ENCODE data around the gene AGBL5. TPM values are rescaled to one million over a fixed set of nuclear protein-coding genes. Genes with fewer than 3 reads are reported as not detected.

Gene AGBL5
- 10 to 100 TPM; 16.9 to 18.3 TPM for total RNA-seq

GRCh38 chr2:27050996-27051901 is at the start of gene AGBL5:
Gene AGBL5 (plus strand): TSS chr2:27051668. CDS start chr2:27052959, 1,291 bp downstream.
- CTCF ChIA-PET: interaction anchor here (0.6 to 3.6 kb wide), 13 partner anchors 15 to 252 kb away, joined by 3 to 18 read pairs (median 8); partner anchors contain the start of genes OST4 and TMEM214
- Mint-ChIP-seq H3K27me3 (peaks cover 5% of the 10 kb centered on the region), H3K4me1 (peaks cover 28% of the 10 kb centered on the region), H3K27ac (peak within 1 kb of the TSS; percentile 97), H3K36me3 (ENCODE audit: low read depth) (peaks cover 34% of the 10 kb centered on the region), H3K4me3 (peak within 1 kb of the TSS; percentile 98), H3K9me3 (no peaks in the 10 kb centered on the region)
- POLR2A ChIA-PET: interaction anchor here (0.6 to 12.8 kb wide), 24 partner anchors 9 to 1819 kb away, joined by 3 to 196 read pairs (median 4); partner anchors contain the start of genes ABHD1, ATRAID, CAD and GTF3C2
- DNase-seq: peak; percentile 97

- CTCF ChIA-PET: no interaction called here
- Mint-ChIP-seq H3K36me3 (ENCODE audit: low read depth) (no peaks in the 10 kb centered on the region), H3K4me3 (no peak overlapping the region), H3K4me1 (no peaks in the 10 kb centered on the region), H3K9me3 (no peaks in the 10 kb centered on the region), H3K27me3 (peaks cover 15% of the 10 kb centered on the region), H3K27ac (no peak overlapping the region)
- POLR2A ChIA-PET: no interaction called here
- DNase-seq: no peak
Measured at GRCh38 chr2:27001950-27002349, 49.5 kb upstream of the AGBL5 start.

- no peaks in the 10 kb centered on the region for H3K4me1 Mint-ChIP-seq
- ChIA-PET CTCF (interaction anchor here (2.5 kb wide), 1 partner anchor 41 kb away, joined by 9 read pairs; no protein-coding TSS in a partner anchor), POLR2A (no interaction called here)
- H3K9me3 Mint-ChIP-seq: no peaks in the 10 kb centered on the region
- no peak for DNase-seq
- no peaks in the 10 kb centered on the region for H3K36me3 Mint-ChIP-seq (ENCODE audit: low read depth)
- H3K27me3 Mint-ChIP-seq: peaks cover 23% of the 10 kb centered on the region
- H3K4me3 Mint-ChIP-seq: no peak overlapping the region
- H3K27ac Mint-ChIP-seq: no peak overlapping the region
Measured at GRCh38 chr2:27003007-27003406, 48.5 kb upstream of the AGBL5 start.

GRCh38 chr2:27003857-27004256 is 47.6 kb upstream of the AGBL5 start:
- no peaks in the 10 kb centered on the region for H3K9me3 Mint-ChIP-seq
- CTCF ChIA-PET: interaction anchor here (0.7 to 2.5 kb wide), 3 partner anchors 12 to 42 kb away, joined by 4 to 9 read pairs (median 6); no protein-coding TSS in a partner anchor
- peaks cover 24% of the 10 kb centered on the region for H3K27me3 Mint-ChIP-seq
- POLR2A ChIA-PET: no interaction called here
- no peaks in the 10 kb centered on the region for H3K4me1 Mint-ChIP-seq
- H3K4me3 Mint-ChIP-seq: no peak overlapping the region
- DNase-seq: no peak
- H3K36me3 Mint-ChIP-seq (ENCODE audit: low read depth): no peaks in the 10 kb centered on the region
- H3K27ac Mint-ChIP-seq: no peak overlapping the region

- POLR2A ChIA-PET: no interaction called here
- CTCF ChIA-PET: interaction anchor here (0.6 to 1.0 kb wide), 3 partner anchors 9 to 45 kb away, joined by 3 read pairs; no protein-coding TSS in a partner anchor
- Mint-ChIP-seq H3K9me3 (no peaks in the 10 kb centered on the region), H3K36me3 (ENCODE audit: low read depth) (no peaks in the 10 kb centered on the region), H3K27ac (no peak overlapping the region), H3K4me1 (peaks cover 7% of the 10 kb centered on the region), H3K27me3 (peaks cover 25% of the 10 kb centered on the region), H3K4me3 (no peak overlapping the region)
- no peak for DNase-seq
Measured at GRCh38 chr2:27006602-27007415, 44.7 kb upstream of the AGBL5 start.

GRCh38 chr2:27007416-27008374 is 43.8 kb upstream of the AGBL5 start:
- POLR2A ChIA-PET: no interaction called here
- no peaks in the 10 kb centered on the region for H3K36me3 Mint-ChIP-seq (ENCODE audit: low read depth)

GRCh38 chr2:27008678-27009077 is 42.8 kb upstream of the AGBL5 start:
- H3K4me3 Mint-ChIP-seq: no peak overlapping the region
- no peak overlapping the region for H3K27ac Mint-ChIP-seq
- H3K27me3 Mint-ChIP-seq: peaks cover 25% of the 10 kb centered on the region
- H3K4me1 Mint-ChIP-seq: peaks cover 7% of the 10 kb centered on the region
- DNase-seq: no peak
- no peaks in the 10 kb centered on the region for H3K36me3 Mint-ChIP-seq (ENCODE audit: low read depth)
- CTCF ChIA-PET: interaction anchor here (1.9 kb wide), 1 partner anchor 162 kb away, joined by 4 read pairs; no protein-coding TSS in a partner anchor
- POLR2A ChIA-PET: no interaction called here
- H3K9me3 Mint-ChIP-seq: no peaks in the 10 kb centered on the region

More at GRCh38 chr2:27007416-27008374, 43.8 kb upstream of the AGBL5 start:
- no peak overlapping the region for H3K4me3 Mint-ChIP-seq
- peaks cover 7% of the 10 kb centered on the region for H3K4me1 Mint-ChIP-seq
- DNase-seq: no peak
- no peaks in the 10 kb centered on the region for H3K9me3 Mint-ChIP-seq
- no peak overlapping the region for H3K27ac Mint-ChIP-seq
- peaks cover 25% of the 10 kb centered on the region for H3K27me3 Mint-ChIP-seq
- CTCF ChIA-PET: interaction anchor here (1.0 kb wide), 1 partner anchor 46 kb away, joined by 3 read pairs; no protein-coding TSS in a partner anchor

GRCh38 chr2:27009083-27009482 is 42.4 kb upstream of the AGBL5 start:
- peaks cover 25% of the 10 kb centered on the region for H3K27me3 Mint-ChIP-seq
- CTCF ChIA-PET: interaction anchor here (1.9 kb wide), 1 partner anchor 163 kb away, joined by 4 read pairs; no protein-coding TSS in a partner anchor
- no peak overlapping the region for H3K27ac Mint-ChIP-seq
- peaks cover 7% of the 10 kb centered on the region for H3K4me1 Mint-ChIP-seq
- no peak for DNase-seq
- H3K36me3 Mint-ChIP-seq (ENCODE audit: low read depth): no peaks in the 10 kb centered on the region
- POLR2A ChIA-PET: no interaction called here
- H3K4me3 Mint-ChIP-seq: no peak overlapping the region
- H3K9me3 Mint-ChIP-seq: no peaks in the 10 kb centered on the region

- POLR2A ChIA-PET: no interaction called here
- CTCF ChIA-PET: interaction anchor here (0.9 to 1.9 kb wide), 2 partner anchors 48 to 164 kb away, joined by 3 to 4 read pairs; no protein-coding TSS in a partner anchor
- peaks cover 24% of the 10 kb centered on the region for H3K27me3 Mint-ChIP-seq
- H3K4me3 Mint-ChIP-seq: no peak overlapping the region
- no peaks in the 10 kb centered on the region for H3K9me3 Mint-ChIP-seq
- no peak overlapping the region for H3K27ac Mint-ChIP-seq
- no peak for DNase-seq
- no peaks in the 10 kb centered on the region for H3K36me3 Mint-ChIP-seq (ENCODE audit: low read depth)
- H3K4me1 Mint-ChIP-seq: peaks cover 7% of the 10 kb centered on the region
Measured at GRCh38 chr2:27009716-27010115, 41.8 kb upstream of the AGBL5 start.

- Mint-ChIP-seq H3K4me3 (no peak overlapping the region), H3K36me3 (ENCODE audit: low read depth) (no peaks in the 10 kb centered on the region), H3K9me3 (no peaks in the 10 kb centered on the region), H3K4me1 (peaks cover 7% of the 10 kb centered on the region), H3K27ac (no peak overlapping the region), H3K27me3 (peaks cover 24% of the 10 kb centered on the region)
- POLR2A ChIA-PET: no interaction called here
- DNase-seq: no peak
- CTCF ChIA-PET: interaction anchor here (0.9 to 1.9 kb wide), 2 partner anchors 48 to 164 kb away, joined by 3 to 4 read pairs; no protein-coding TSS in a partner anchor
Measured at GRCh38 chr2:27010139-27010538, 41.3 kb upstream of the AGBL5 start.

- peaks cover 8% of the 10 kb centered on the region for H3K27me3 Mint-ChIP-seq
- H3K36me3 Mint-ChIP-seq (ENCODE audit: low read depth): no peaks in the 10 kb centered on the region
- POLR2A ChIA-PET: no interaction called here
- H3K4me3 Mint-ChIP-seq: no peak overlapping the region
- no peak for DNase-seq
- peaks cover 13% of the 10 kb centered on the region for H3K4me1 Mint-ChIP-seq
- H3K9me3 Mint-ChIP-seq: no peaks in the 10 kb centered on the region
- CTCF ChIA-PET: interaction anchor here (0.9 to 8.1 kb wide), 2 partner anchors 15 to 51 kb away, joined by 4 to 115 read pairs; no protein-coding TSS in a partner anchor
- no peak overlapping the region for H3K27ac Mint-ChIP-seq
Measured at GRCh38 chr2:27013738-27014137, 37.7 kb upstream of the AGBL5 start.

Data from activated CD4-positive, alpha-beta memory T cell treated with anti-CD3 and anti-CD28 coated beads, Interleukin-2, amount 10 ng/mL, durations not matched to agents 7 days and 5 days (primary cell).